ENCODE measurements around the gene MRPS11. TPM values are rescaled to one million over a fixed set of nuclear protein-coding genes. Genes with fewer than 3 reads are reported as not detected.

Gene MRPS11
- total RNA-seq, 2 experiments from 2014 or later, result 76.7 to 78.1 TPM

DNA sequence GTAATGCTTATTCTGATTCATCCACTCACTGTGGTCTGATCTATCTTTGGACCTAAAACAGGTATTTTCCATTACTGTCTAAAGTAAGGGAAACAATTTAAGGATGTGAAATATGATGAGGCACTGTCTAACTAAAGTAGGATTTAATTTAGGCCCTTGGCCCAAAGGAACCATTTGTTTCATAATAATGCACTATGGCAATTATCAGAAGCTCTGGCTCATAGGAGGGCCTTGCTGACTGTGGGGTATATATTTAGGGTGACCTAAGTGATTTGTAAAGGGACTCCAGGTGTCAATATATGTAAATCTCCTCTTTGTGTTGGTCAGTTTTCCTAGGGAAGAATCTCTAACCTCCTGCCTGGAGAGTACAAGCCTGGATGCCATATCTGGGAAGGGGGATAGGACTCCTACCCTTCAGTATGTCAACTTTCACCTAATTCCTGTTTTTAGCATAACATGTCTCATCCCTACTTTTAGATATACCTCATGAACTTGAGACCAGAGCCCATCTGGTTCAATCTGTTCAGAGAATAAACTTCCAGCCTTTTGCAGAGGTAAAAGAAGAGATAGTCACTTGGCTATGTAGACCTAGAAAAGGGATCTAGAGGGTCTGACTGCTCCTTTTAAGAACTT, 58.9 kb downstream of the MRPS11 start:
- CTCF ChIA-PET, result no interaction called here
- POLR2A ChIA-PET, result no interaction called here

DNA sequence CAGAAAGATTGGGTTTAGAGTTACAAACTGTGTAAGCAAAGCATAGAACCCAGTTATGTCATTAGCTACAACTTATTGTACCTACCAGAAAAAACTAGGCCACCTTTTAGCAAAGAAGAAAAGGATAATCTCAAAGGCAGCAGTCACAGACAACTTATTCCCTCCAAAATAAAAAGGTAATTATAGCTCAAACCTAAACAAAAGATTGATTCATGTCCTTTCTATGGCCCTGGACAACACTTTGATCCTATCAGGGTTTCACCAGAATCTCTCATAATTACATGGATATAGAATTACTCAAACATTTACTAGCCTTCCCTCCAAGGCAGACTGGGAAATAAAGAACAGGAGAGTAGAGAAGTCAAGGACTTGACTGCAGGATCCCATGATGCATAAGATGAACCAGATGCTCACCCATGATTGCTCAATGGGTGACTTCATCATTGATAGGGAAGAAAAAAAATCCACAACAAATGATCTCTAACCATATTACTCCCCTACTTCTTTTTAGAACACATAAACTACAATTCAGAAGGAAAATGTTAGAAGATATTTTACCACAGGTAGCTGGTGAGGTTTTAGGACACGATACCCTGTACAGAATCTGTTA, 61.6 kb downstream of the MRPS11 start:
- ChIA-PET CTCF (no interaction called here), POLR2A (no interaction called here)

Other genes starting within 250 kb of the MRPS11 start
- not detected for gene NTRK3, start 211.0 kb upstream of the MRPS11 start, total RNA-seq
- 10 to 100 TPM; 46.9 to 48.5 TPM for gene MRPL46, start 320 bp upstream of the MRPS11 start, total RNA-seq
- gene DET1, start 79.0 kb downstream of the MRPS11 start, total RNA-seq, result 1 to 10 TPM; 1.2 to 1.6 TPM
- 10 to 100 TPM; 92.9 to 94.3 TPM for gene AEN, start 153.6 kb downstream of the MRPS11 start, total RNA-seq
- 10 to 100 TPM; 24.9 to 28.9 TPM for gene ISG20, start 171.3 kb downstream of the MRPS11 start, total RNA-seq

Measured in activated CD8-positive, alpha-beta memory T cell treated with anti-CD3 and anti-CD28 coated beads for 36 hours (primary cell).